ENCODE data around the gene EML1.

The EML1 gene

DNA sequence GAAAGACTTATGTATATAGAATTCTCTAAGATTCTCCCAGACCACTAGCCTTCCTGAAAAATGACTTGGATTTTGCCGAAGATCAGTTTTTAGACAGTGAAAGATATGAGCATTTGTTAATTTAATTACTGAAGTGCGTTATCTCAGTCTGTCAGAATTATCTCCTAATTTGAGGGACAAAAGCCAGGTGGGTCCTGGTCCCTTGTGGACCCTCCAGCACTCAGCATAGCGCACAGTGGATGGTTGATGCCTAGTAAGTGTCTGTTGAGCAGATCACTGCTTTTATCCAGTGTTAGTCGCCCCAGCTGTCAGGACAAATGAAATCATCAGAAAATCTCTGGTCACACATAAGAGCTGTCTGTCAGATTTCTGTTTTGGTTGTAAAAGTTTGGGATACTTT is 80.4 kb downstream of the EML1 start:
- no peak for DNase-seq (ENCODE audit: low read depth)

DNA sequence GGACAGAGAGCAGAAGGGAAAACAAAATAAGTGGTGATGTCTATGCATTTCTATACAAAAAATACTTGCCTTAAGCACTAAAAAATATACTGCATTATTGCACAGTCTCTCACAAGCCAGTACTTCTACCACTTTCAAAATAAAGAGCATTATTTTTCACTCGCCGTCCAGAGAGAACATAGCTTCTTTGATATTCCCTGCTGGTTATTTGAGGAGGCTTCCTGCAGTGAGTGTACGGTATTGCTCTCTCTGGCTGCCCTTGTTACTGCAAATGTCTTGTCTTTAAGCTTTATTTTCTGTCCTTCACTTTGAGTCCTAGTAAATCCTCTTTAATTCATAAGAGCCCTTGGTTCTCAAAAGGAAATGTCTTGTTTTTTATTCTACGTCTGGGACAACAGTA is 81.1 kb downstream of the EML1 start:
- DNase-seq (ENCODE audit: low read depth) = no peak

DNA sequence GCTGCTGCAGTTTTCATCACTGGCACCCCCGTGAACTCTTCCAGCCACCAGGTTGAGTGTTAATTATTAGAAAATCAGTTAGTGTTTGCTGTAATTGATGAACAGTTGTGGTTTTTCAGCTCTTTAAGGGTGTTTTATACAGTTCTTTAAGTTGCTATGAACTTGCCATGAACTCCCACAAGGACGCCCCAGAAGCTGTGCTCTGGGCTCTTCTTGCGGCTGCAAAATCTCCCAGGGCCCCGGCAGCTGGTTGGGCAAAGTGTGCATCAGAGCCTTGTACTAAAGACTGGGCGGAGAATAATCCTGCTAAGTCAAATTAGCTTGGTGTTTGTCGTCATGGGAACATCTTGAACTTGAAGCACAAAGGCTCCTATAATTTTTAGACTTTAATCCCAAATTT is 82.2 kb downstream of the EML1 start:
- no peak for DNase-seq (ENCODE audit: low read depth)

DNA sequence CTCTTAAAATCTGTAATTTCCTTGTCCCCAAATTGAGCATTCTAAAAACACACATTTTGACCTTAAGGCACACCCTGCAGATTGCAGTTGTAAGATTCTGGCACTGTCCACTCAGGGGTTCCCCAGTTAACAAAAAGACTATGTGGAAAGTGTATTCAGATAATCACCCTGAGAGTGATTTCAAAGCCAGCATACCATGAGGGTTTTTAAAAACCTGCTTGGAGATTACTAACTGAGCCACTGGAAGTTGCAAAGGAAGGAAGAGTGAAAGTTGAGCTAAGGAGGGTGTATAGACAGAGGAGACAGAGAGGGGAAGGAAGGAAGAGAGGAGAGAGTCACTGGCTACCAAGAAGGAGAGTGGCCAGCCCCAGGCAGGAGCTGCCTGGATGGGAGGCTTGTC is 82.6 kb downstream of the EML1 start:
- DNase-seq (ENCODE audit: low read depth) = no peak

DNA sequence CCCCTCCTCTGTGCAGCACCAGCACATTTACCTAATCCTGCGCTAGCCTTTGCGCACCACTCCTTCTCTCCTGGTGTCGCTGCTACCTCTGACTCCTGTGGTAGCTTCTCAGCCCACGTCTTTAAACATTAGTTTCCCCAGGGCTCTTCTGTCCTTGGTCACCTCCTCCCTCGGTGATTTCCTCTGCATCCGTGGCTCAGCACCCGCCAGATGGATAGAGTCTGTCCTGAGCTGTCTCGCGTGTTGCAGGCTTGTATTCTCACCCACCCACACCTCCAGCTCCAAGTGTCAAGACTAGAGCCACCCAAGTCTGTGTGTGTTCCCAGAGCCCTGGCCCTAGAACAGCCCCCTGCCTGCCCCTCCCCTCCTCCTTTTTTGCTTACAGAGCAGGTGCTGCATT is 83.2 kb downstream of the EML1 start:
- DNase-seq (ENCODE audit: low read depth) = no peak

DNA sequence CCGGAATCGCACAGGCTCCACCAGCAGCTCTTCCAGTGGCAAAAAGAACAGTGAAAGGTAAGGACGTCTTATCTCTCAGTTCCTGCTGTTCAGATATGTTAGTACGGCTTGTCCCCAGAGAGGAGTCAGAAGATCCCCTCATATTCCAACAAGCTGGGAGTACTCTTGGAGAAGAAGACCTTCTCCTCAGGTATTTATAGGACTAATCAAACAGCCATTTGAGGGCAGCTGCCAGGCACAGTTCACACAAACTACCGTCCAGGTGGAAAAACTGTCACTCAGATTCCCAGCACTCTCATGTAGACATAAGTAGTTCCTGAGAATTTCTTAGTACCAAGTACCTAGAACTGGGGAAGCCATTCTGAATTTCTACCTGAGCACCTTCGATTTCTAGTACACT is 85.3 kb downstream of the EML1 start:
- DNase-seq (ENCODE audit: low read depth) = no peak

DNA sequence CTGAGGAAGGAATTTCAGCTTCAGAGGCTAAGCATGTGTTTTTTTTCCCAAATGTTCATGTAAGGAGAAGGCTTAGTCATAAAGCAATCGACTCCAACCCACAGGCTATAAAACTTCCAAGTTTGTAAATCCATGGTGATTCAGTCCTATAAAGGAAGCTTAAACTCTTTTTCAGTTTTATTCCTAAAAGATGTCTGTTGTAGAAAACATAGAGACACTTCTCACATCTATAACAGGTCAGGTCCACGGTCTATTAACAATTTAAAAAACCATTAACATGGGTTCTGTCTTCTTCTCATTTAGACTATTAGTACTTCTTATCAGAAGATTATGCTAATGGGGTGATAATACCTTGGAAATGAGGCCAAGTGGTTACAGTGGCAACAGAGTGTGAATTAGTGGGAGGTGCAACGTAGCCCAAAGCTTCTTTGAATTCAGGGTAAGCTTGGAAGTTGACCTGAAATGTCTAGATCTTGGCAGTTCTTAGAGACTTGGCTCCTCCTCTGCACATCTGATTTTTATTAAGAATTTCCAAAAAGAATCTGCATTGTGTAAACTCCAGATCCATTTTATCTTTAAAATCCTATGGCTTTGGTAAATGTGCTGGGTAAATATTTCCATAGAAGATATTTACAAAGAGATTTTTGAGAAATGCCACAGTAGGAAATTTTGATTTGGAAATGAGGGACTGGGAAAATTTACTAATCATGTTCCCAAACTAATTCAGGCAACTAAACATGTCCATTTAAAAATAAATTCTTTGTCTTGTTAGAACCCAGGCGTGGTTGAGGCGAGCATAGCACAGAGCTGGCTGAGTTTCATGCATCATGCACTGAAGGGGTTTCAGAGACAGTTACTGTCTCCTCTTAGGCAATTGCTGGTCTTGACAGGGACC is 86.4 kb downstream of the EML1 start:
- no peak for DNase-seq (ENCODE audit: low read depth)

DNA sequence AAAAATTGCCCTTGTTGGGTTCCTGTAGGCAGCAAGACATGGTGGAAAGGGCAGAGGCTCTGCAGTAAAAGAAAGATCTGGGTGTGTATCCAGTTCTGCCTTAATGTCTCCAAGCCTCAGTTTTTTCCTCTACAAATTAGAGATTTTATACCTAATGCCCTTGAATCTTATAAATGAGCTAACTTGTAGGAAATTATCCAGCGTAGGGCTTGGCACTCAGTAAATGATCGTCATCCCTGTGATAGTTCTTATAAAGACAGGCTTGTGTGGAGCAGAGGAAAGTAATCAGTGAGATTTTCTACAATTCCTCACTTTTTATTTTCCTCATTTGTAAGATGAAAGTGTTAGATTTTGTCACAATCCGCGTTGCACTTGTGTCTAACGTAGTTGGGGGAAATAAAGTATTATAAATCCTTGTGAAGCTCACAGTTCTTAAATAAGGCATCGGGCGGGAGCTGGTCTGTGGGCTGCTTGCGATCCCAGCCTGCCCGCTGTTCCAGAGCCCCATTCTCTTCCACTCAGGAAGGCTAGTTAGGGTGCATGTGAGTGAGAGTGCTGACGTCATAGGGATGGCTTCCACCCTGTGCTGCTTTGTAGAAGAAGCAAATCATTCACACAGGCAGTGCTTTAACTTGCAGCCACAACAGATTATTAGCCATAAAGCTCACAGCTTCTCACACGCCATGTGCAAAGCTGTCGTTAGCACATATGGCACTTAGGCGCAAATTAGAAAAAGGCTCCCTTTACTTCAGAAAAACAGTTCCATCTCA is 87.6 kb downstream of the EML1 start:
- no peak for DNase-seq (ENCODE audit: low read depth)

DNA sequence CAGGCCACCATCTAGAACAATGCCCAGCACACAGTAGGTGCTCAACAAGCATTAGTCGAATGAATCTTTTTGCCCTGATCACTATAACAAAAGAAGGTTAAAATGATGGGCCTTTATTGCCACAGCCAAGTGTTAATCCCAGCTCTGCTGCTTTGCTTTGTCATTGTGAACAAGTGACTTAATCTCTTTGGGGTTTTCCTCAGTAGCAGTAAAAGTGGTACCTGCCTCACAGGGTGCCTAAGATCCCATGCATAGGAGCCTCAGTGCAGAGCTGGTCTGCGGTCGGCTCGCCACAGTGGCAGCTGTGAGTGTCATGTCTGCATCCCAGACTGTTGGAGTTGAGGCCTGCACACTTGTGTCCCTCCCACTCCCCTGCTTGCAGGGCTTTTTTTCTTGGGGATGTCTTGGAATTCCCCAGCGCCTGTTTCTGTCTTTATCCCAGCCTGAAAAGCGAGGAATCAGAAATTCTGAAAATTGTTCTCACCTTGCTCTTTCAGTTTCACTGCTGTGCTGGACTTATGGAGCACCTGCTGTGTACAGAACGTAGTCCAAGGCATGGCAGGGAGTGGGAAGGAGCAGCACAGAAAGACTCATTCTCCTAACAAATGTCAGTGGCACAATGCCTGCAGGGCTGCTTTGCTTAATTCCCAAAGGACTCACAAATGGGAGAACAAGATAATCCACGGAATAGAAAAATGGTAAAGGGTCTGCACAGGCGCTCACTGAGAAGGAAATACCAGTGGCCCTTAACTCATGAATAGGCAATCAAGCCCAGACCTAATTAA is 90.8 kb downstream of the EML1 start:
- no peak for DNase-seq (ENCODE audit: low read depth)

DNA sequence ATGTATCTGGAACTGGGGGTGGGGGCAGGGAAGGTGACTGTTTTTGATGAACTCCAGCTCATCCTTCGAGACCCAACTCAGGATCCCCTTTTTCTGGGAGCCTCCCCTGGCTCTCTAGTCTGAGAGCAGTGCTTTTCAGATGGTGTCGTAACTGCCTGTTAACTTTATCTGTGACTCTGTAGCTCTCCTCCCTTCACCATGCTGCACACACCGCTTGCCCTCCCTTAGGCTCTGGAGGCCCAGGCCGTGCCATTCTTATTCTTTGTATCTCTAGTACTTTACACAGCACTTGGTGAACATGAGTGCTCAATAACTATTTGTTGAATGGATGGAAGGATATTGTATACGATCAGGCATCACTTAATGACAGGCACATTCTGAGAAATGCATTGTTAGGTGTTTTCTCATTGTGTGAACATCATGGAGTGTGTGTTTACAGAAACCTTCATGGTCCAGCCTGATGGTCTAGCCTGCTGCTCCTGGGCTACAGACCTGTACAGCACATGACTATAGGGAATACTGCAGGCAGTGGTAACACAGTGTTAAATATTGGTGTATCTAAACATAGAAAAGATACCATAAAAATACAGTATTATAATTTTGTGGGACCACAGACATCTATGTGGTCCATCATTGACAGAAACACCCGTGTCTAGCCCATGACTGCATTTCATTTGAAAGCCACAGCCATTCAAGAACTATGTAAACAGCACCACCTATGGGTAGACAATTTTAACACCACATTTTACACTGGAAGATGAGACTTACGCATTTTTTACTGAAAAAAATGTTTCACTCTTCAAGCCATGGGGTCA is 91.8 kb downstream of the EML1 start:
- peak; percentile 1 for DNase-seq (ENCODE audit: low read depth)

DNA sequence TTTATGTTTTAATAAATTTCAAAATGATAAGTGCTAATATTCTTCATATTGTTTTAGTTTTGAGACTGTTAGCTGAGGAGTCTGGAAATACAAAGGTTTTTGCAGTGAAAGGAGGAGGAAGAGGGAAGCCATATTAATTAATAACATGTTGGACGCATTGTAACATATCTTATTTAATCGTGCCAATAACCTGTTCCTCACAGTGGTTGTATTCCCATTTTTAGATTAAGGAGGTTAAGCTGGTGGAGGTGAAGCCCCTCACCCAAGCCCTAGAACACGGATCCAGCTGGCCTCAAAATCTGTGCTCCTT is 92.4 kb downstream of the EML1 start:
- DNase-seq (ENCODE audit: low read depth) = no peak

DNA sequence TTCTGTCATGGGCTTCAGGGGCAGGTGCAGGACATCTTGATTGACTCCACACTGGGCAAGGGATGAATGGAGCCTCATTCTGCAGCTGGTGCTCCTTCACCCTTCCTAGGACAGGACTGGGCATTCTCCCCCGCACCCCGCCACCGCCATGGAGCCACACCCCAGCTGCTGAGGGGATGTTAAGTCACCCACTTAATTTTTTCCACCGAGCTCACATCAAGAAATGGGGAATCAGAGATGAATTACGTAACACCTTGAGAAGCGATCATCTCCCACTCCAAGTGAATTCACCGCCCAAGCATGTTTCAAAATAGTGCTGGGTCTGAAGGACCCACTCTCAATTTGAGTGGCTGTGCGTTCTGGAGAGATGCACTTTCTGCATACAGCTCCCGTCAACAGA is 94.2 kb downstream of the EML1 start:
- DNase-seq (ENCODE audit: low read depth) = no peak

DNA sequence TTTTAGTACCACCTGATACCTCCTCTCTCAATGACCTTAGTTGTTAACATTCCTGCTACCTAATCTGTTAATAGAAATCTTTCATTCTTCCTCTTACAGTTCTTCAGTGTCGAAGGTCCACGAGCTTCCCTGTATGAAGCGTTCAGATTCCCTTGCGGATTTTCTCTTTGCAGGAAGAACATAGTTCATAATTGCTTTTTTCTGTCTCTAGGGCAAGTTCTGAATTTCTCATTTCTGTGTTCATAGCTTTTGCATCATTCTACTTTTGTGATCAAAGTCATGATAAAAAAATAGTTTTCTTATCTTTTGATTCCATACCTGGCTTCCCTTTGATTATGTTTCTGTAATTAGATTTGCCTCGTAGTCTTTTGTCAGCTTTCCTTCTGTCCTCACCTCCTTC is 94.9 kb downstream of the EML1 start:
- DNase-seq (ENCODE audit: low read depth) = no peak

DNA sequence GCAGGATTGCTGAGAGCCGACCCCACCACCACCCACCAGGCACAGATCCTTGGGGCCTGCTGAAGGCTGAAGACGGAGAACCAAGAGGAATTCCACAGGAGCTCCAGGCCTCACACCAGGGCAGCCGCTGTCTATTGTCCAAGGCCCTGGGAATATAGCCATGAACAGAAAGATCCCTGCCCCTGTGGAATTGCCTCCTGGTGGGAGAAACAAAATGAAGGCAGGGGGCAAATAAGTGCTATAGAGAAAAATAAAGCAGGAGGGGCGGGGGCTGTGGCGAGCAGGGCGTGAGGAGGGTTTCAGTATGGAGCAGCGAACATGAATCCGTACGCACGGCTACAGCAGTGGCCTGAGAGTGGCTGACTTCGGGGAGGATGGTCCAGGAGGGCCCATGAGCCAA is 96.1 kb downstream of the EML1 start:
- DNase-seq (ENCODE audit: low read depth) = no peak

DNA sequence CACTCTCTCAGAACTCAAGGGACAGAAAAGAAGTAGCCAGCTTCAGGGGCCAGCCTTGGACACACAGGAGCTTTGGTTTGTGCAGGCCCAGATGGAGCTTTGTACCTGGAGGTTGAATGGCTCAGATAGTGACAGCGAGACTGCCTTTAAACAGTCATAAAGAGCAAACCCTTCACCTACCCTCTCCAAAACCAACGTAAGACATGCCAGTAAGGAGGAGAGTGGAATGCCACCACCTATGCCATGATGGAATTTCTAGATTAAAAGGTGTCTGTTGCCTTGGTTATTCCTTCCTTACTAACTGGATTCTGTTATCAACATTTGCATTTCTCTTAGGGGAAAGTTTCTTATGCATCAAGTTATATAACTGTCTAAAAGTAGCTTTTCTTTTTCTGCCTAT is 98.1 kb downstream of the EML1 start:
- DNase-seq (ENCODE audit: low read depth) = no peak

DNA sequence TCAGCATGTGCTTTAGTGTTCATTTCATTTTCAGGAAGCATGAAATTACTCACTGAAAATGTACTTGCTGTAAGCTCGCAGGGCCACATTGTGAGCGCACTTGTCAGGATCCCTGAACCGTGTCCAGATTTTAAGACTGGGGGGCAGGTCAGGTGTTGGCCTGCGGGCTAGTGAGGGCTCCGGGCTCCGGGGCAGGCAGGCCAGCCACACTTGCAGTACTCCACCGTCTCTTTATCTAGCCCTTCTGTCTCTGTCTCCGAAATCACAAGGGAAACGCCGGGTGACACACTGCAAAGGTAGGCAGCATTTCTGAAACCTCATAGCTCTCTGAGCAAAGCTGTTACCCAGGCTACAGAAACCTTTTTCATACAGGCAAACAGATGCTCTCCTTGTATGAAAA is 98.7 kb downstream of the EML1 start:
- no peak for DNase-seq (ENCODE audit: low read depth)

DNA sequence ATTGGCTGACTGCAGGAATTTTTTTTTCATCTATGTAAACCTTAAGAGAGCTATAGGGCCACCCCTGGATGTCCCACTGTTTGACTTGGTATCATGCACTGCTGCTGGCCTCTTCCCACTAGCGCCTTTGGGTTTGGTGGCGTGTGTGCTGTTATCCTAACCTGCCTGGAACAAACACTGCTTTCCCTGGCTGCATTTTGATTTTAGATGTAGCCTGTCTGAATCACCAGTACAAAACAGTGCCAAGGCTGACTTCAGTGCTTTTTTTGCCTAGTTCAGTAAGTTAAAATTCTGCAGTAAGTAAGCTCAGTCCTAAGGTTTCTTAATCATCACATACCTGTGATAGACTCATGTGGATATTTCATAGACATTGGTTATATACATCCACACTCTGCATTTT is 99.2 kb downstream of the EML1 start:
- DNase-seq (ENCODE audit: low read depth) = no peak

DNA sequence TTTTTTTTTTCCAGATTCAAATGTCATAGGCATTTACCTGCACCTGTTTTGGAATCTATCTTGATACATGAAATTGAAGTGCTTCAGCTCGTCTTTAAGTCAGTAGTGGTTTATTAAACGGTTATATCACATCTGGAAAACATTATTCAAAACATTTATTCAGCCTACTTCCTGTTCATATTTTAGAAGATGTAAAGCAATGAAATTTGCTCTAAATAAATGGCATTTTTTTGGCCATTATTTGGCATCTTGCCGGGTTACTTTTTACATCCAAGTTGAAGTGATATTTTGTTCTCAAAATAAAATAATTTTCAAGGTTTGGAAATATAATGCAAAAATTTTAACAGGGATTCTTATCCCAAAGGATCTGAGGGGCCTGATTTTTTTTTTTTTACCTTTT is 103.1 kb downstream of the EML1 start:
- DNase-seq (ENCODE audit: low read depth) = no peak

DNA sequence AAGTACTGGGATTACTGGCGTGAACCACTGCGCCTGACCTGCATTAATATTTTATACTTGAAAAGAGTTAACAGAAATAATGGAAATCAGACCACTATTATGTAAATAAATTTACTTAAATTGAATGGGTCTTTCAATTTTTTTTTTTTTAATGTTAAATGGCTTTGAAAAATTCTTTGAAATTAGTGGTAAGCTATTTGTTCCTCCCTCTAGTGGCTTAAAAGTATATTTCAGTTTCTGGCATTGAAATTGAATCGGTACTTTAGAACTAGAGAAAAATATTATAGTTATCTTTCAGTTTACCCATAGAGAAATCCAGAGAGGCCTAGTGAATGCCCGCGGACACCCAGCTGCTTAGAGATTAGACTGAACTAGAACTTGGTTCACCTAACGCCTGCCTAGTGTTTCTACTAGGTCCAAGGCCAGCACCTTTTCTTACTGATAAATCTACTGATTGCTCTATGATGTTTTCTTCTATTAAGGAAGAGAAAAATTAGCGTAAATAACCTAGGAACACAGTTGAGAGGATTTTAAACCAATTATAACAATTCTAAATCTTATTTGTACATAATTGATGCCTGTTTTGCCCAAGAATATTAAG is 106.5 kb downstream of the EML1 start:
- no peak for DNase-seq (ENCODE audit: low read depth)

DNA sequence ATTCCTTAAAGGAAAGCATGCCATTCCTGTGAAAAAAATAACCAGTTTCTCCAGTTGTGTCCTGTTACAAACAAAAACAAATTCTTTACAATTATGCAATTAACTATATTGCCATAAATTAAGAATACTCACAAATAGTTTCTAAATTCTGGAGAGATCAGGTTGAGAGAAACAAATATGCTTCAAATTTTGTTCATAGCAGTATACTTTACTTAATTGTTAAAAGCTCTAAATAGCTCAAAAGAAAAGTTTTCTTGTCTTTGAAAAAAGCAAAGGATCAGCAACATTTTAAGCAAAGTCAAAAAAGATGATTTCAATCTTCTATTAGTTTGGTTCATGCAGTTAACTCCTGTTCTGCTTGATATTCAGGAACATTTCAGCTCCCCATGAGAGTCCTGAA is 109.7 kb downstream of the EML1 start:
- no peak for DNase-seq (ENCODE audit: low read depth)

DNA sequence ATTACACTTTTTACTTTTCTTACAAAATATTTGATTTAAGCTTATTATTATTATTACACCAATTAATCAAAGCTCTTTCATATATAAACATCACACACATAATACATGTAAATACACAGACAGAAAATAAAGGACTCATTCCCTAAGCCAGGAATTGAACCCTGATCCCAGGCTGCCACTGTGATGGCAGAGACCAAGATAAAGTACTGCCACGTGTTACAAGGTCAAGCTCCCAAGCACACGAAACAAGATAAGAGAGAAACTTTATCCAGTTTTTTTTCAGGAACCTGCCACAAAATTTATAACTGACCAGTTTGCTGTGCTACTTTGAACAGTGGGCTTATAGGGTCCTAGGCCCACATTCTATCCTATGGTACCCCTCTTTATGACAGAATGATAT is 111.3 kb downstream of the EML1 start:
- no peak for DNase-seq (ENCODE audit: low read depth)

DNA sequence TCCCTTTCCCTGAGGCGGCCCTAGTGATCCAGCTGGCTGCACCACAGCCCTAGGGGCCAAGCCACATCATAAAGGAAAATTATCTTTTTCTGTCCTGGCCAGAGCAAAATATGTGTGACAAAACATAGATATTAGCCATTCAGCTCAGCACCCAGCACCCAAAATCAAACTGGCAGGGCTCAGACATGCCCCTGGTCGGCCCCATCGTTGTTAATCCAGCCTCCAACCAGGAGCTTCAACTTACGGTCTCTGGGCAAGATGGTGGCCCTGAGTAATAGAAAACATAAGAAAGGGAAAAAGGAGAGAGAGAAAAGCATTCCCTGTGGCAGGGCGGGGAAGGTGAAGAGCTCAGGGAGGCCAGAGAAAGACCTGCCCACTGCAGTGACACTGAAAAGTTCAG is 111.9 kb downstream of the EML1 start:
- no peak for DNase-seq (ENCODE audit: low read depth)

Measured in stimulated activated CD4-positive, alpha-beta T cell treated with anti-CD3 and anti-CD28 coated beads, Interleukin-2, amount 100 ng/mL, for 4 hours (primary cell).